D341Med (cell line): ENCODE measurements around the gene RNF113A.
"Not testable (repeated sequence)": the region's sequence is repeated elsewhere in the genome, so short reads cannot be mapped to it uniquely, and the experiment has no call there.

Experiments used
- DNase-seq: peaks from one replicate; pipeline ENCODE4 v3.0.0; 2012; ENCODE audit warnings: low spot score

RNF113A gene

DNA sequence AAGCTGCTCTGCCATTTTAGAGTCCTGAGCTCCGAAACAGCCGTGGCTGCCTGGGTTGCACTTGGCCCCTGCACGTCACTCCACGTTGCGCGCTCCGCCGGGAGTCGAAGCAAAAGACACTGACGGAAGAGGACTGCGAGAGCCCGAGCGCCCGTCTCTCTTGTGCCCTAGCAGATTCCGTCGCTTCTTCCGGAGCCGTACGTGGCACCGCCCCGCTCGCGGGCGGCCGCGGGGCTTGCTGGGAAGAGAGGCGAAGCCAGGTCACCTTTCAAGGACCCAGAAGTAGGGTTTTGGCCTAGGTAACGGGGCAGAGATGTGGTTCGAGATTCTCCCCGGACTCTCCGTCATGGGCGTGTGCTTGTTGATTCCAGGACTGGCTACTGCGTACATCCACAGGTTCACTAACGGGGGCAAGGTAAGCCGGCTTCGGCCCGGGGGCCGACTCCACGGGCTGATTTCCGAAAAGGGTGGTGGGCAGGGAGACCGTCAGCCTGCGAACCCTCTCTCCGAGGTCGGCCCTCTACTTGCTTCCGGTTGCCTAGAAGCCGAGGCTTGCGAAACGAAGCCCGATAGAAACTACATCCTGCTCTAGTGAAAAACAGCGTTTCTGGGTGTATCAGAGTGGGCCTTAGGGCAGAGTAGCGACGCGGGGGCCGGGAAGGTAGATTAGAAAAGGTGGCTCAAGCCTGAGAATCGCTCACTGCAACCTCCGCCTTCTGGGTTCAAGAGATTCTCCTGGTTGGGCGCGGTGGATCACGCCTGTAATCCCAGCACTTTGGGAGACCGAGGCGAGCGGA lies at the start of gene RNF113A, which contains the start of gene NDUFA1:
Gene RNF113A (minus strand): TSS at position 135 of the 797 bp plus-strand sequence. CDS start 120 bp downstream, at position 15.
Gene NDUFA1 (plus strand): TSS at position 234 of the 797 bp plus-strand sequence. CDS start 80 bp downstream, at position 314.
- peak; percentile 86 for DNase-seq

DNA sequence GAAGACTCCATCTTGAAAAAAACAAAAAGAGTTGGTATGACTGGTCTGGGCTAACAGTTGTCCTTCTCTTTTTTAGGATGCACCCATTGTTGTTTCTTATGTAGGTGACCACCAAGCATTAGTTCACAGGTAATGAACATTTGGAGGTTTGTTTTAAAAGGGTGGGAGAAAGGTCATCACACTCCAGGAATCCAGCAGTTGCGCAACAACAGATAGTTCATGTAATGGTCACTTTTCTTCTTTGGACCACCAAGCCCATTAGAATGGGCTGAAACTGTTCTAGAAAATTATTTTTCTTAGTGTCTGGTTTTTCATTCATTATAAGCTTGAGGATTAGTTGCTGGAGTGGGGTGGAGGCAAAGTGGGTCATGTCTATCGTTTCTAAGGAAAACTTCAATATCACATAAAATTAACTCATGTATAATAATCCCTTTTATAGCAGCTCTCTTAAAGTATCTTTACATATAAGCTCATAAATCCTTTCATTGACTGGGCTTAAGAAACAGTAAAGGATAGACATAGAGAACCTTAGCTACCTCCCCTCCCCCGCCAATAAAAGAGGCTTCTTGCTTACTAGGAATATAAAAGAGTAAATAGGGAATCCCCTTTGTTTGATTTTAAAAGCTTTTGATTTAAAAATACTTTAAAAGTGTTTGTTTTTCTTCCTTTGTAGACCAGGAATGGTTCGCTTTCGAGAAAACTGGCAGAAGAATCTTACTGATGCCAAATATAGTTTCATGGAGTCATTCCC lies 48.5 kb upstream of the RNF113A start:
- DNase-seq = no peak

DNA sequence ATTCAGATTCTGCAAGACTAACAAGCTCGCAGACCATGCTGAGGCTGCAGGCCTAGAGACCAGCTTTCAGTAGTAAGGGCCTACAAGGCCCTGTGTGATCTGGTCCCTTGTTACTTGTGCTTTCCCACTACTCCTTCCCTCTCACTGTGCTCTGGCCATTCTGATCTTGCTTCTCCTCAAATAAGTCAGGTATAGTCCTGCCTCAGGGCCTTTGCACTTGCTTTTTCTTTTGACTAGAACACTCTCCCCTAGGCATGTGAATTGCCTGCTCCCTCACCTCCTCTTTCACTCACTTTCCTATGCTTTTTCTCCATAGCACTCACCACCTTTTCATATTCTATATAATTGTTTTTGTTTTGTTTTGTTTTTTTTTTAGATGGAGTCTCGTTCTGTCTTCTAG lies 46.3 kb upstream of the RNF113A start:
- DNase-seq = no peak

DNA sequence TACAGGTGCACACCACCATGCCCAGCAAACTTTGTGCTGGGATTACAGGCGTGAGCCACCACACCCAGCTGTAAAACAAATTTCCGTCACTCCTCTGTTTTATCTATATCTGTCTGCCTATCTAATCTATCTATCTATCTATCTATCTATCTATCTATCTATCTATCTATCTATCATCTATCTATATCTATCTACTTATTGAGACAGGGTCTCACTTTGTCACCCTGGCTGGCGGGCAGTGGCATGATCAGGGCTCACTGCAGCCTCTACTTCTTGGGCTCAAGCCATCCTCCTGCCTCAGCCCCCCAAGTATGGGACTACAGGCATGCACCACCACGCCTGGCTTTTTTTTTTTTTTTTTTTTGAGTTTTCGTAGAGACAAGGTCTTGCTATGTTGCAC lies 44.8 kb upstream of the RNF113A start:
- DNase-seq = no peak

DNA sequence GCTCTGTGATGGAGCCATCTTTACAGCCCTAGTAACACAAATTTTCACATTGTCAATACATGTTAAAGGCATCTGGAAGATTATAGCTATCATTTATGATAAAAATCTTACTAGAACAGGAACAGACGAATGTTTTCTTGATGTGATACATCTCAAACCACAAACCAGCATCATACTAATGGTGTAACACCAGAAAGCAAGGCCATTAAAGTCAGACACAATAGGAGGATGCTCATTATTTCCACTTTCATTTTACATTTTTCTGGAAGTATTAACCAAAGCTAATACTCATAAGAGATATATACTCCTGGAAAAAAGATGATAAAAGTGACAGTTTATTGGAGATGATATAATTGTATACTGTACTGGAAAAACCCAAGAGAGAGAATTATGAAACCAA lies 29.4 kb upstream of the RNF113A start:
- DNase-seq = no peak

DNA sequence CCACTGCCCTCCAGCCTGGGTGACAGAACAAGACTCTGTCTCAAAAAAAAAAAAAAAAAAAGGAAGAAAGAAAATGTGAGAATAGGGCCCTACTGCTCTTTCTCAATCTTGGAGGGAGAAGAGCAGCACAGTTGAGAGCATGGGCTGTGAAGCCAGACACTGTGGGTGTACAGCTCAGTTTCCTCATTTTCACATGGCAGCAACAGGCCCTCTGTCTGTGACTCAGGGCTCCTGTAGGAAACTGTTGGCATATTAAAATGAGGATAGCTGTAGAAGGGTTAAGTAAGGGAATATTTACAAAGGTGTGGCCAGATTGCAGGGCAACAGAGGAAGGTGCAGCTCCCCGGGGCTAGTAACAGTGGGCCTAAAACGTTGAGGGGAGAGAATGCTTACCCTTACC lies 27.6 kb upstream of the RNF113A start:
- no peak for DNase-seq

DNA sequence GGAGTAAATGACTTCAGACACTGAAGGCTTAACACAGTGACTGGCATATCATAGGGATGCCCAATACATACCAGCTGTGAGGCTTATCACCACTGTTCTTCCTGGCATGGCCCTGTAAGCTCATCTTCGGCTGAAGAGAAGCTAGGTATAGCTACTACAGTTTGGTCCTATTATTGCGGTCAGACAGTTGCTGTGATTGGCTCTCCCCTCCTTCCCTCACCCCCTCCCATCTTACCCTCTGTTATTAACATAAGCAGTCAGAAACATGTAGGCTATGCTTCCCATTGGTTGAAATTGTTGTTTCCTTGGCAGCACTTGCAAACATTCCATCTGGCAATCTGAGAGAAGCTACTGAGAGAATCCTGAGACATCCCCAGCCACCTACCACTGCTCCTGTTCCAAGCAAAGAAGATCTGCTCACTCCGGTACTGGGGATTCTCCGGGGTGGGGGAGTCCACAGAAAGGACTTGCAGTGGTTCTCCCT lies 24.4 kb upstream of the RNF113A start, which contains the start of gene AKAP14:
Gene AKAP14 (plus strand): TSS at position 51 of the 484 bp plus-strand sequence. CDS start 7,331 bp downstream, outside the sequence.
- peak; percentile 40 for DNase-seq

DNA sequence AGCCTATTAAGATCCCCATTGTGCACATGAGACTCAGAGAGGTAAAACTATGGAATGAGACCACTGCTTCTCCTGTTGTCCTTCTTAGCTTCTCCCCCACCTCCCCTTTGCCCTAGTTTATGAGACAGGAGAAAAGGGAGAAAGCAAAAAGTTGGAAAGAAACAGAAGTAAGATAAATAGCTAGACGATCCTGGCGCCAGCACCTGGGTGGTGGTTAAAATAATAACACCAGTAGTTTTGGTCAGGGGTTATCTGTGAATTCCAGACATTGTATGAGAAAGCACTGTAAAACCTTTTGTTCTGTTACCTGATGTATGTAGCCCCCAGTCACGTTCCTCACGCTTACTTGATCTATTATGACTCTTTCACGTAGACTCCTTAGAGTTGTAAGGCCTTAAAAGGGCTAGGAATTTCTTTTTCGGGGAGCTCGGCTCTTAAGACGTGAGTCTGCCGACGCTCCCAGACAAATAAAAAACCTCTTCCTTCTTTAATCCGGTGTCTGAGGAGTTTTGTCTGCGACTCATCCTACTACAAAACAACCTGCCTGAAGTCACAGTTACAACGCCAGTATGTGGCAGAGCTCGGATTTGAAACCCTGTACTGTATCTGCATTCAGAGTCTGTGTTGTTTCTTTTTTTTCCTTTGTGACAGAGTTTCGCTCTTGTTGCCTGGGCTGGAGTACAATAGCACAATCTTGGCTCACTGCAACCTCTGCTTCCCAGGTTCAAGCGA lies 20.6 kb upstream of the RNF113A start:
- DNase-seq = not testable (repeated sequence)

DNA sequence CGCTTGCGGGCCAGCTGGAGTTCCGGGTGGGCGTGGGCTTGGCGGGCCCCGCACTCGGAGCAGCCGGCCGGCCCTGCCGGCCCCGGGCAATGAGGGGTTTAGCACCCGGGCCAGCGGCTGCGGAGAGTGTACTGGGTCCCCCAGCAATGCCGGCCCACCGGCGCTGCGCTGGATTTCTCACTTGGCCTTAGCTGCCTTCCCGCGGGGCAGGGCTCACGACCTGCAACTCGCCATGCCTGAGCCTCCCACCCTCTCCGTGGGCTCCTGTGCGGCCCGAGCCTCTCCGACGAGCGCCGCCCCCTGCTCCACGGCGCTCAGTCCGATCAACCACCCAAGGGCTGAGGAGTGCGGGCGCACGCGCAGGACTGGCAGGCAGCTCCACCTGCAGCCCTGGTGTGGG lies 19.1 kb upstream of the RNF113A start:
- DNase-seq = not testable (repeated sequence)

DNA sequence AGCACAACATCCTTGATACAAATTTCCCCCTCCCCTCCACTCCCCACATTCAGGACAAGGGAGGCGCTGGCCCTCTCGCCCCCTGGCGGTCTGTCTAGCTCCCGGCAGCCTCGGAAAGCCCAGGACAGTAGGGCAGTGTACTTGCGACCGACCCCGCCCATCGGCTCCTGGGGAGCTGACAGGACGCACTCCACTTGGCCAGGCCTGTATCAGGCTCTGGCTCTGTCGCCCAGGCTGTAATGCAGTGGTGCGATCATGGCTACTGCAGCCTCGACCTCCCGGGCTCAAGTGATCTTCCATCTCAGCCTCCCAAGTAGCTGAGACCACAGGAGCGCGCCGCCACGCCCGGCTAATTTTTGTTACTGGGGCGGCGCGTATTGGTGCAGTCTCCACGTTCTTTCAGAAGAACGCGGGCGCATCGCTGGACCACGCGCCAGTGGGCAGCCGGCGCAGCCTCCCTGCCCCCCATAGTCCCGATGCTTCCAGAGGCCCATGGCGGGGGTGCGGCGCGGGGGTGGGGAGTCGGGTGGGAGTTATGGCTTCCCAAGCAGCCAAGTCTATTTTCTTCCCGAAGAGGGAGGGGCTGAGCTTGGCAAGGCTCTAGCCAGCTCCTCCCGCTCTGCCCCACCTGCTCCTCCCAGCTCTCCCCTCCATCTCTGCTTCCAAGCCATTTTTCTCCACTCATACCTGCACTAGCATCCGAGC lies 16.3 kb upstream of the RNF113A start:
- DNase-seq = peak; percentile 77

DNA sequence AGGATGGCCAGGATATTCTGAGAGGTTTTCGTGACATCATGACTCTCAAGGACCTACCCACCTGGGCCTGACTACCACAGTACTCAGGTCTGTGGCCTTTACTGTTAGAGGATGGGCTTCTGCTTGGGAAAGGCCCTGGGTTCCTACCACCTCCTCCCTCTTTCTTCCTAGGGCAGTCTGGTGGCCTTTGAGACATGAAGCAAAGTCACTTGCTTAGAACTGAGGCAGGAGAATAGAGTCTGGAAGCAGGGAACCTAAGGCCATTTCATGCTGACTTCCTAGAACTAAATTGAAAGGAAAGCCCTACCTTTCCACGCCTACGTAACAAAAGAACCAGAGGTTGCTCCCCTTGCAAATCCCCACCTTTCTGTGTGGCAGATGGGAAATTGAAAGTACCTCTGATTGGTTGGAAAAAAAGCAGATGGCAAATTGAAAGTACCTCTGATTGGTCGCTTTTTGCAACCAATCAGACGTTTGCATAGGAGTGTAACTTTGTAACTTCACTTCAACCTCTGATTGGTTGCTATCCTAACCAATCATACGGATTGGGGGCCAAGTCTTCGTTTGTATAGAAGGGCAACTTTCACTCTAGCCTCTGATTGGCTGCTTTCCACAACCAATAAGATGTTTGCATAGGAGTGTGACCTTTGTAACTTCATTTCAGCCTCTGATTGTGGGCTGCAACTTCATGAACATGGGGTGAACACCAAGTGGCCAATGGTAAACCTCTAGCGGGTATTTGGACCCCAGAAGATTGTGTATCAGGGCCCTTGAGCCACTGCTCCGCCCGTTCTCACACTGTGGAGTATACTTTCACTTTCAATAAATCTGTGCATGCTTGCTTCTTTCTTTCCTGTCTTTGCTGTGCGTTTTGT lies 14.3 kb upstream of the RNF113A start:
- DNase-seq = no peak

DNA sequence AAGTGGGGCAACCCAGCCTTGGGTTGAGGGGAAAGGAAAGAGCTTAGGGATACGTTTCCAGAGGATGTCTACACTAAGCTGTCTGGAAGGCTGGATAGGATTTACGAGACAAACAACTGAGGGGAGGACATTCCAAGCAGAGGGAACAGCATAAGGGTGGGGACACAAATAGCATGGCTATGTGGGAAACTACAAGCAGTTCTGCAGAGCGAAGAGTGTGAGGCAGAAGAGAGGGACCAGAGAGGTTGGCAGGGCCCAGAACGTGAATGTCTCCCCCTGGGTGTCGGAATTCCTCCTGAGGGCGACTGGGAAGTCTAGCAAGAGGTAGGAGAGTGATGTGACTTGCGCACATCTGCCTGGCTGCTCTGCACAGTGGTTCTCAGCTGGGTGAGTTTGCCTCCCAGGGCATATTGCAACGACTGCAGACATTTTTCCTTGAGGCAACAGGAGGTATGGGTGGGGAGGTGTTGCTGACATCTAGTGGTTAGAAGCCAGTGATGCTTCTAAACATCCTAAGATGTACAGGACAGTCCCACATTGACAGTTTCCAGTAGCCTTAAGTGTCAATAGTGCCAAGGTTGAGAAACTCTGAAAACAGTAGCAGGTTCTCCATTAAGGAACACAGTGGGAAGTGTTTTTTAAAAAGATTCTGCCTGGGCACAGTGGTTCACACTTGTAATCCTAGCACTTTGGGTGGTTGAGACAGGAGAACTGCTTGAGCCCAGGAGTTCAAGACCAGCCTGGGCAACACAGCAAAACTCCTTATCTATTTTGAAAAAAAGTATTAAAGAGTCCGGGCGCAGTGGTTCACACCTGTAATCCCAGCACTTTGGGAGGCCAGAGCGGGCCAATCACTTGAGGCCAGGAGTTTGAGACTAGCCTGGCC lies 9.3 kb upstream of the RNF113A start:
- peak; percentile 66 for DNase-seq

DNA sequence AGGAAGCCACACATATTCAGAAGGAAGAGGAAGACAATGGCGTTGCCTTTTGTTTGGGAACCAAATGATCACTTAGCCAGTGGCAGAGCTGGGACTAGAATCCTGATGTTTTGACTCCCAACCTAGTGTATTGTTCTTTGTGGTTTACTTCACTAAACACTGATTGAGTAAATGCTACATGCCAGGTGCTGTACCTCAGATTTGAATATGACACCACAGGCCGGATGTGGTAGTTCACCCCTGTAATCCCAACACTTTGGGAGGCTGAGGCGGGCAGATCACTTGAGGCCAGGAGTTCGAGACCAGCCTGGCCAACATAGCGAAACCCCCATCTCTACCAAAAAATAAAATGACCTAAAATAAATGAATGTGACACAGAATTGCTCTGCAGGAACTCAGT lies 8.5 kb upstream of the RNF113A start:
- DNase-seq = no peak

DNA sequence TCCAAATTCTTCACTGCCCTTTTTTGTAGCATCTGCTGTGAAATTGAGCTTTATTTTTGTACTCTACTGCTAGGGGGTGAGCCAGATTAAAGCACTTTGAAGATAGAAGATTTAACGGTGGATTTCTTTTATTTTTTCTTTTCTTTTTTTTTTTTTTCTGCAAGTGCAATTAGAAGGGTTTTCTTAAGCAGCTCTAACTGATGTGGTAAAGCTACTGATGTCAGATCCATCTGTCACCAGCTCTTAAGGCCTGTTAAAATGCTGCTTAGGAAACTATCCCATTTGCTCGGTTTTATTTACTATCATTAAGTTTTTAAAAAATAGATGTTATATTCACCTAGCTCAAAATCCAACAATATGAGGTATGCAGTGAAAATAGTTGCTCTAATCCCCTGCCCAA lies 7.2 kb upstream of the RNF113A start:
- DNase-seq = no peak

DNA sequence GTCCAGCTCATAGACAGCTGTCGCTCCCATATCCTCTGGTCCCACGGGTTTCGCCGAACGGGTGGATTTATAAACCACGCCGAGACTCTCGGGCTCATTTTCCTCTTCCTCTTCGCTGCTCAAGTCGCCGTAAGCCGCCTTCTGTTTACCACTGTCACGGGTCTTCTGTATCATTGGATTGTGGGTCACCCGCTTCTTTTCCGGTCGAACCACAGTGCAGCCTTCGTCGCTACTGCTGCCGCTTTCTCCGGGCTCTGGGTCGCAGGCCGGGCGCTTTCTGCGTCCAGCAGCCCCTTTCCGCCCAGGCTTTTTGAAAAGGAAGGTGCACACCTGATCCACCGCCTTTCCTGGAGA lies 311 bp downstream of the RNF113A start:
- DNase-seq = no peak

DNA sequence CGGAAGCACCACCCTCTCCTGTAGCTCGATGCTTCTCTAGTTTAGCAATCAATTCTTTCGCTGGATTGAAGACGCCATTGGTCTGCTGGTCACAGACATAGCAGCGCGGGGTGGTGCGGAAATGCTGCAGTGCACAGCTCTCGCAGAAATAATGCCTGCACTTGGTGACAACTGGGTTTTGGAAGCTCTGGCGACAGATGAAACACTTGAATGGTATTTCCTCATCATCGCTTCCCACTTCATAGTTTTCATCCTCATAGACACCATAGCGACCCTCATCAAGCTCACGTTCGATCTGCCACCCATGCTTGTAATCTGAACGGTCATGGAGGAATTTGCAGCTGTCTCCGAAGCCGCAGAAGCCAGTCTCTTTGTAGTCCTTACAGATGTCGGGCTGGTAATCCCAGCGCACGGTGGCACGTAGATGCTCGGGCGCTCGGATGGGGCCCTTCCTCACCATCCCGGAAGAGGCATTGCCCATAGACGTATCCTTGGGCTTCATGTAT lies 854 bp downstream of the RNF113A start:
- DNase-seq = peak; percentile 38

DNA sequence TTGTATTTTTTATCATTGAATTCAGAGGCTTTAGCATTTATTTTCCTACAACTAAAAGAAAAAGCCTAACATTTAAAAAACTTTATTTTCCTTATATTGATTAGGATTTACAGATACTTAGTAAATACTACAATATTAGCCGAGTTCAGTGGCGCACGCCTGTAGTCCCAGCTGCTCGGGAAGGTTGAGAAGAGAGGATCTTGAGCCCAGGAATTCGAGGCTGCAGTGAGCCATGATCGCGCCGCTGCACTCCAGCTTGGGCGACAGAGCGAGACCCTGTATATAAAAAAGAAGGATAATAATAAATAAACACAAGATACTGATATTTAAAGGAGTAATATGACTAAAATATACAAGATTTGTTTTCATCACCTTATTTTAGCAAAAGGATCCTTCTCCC lies 18.1 kb downstream of the RNF113A start:
- DNase-seq = no peak

DNA sequence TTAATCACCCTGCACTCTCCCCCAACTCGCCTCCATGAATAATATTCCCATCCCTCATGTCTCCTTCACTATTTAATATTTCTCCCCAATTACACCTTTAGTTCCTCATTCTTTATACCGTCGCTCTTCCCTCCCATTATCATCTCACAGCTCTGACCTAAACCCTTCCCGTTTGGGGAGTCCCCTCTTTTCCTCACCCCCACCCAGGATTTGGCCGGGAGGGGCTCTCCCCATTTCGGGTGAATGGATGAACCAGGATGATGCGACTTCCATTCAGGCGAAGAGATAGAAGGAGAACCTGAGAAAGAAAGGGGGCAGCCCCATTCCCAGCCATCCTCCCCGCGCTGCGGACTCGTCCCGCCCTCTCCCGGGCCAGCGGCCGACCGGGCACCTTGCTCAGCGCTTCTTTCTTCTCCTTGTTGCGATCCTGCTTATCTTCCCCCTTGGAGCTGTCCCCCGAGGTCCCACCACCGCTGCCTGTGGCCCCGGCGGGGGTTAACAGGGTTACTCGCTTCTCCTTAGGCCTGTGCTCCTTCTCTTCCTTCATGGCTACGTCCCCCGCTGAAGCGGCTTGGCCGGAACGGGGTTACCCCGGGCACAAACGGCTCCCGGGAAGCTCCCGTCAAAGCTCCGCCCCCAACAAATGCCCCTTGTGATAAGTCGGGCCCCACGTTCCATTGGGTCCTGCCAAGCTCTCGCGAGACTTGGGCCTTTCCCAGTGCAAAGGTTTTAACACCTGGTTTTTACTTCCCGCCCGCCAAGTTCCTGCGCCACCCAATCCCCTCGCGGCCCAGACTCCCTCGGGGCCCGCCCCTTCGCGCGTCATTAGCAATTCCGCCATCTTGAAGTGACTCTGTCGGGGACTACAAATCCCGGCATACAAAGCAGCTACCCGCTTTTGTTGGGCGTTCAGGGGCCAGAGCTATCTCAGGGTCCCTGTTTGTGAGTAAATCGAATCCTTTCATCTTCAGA lies 18.9 kb downstream of the RNF113A start, which contains the start of gene UPF3B:
Gene UPF3B (minus strand): TSS at position 582 of the 972 bp plus-strand sequence. CDS start 35 bp downstream, at position 547.
- DNase-seq = peak; percentile 93
